Trophoblast cell (in vitro differentiated cells and primary cell): ENCODE results near the gene LMCD1.

Experiments
- DNase-seq, 2 donors: peaks; one replicate each; pipeline ENCODE4 v3.0.0-alpha.2; 2016
- H2AFZ ChIP-seq: 2 replicates; pipeline ENCODE4 v1.6.1; 2013; ENCODE audit warnings: low read length, moderate library complexity, mild to moderate bottlenecking; ENCODE audit not compliant: insufficient read depth, poor library complexity
- H2AK5ac ChIP-seq: 2 replicates; pipeline ENCODE4 v1.6.1; 2013; ENCODE audit warnings: mild to moderate bottlenecking, low read length
- H2BK120ac ChIP-seq: 2 replicates; pipeline ENCODE4 v1.6.1; 2013; ENCODE audit warnings: low read length, mild to moderate bottlenecking, moderate library complexity; ENCODE audit not compliant: insufficient read depth, poor library complexity
- H2BK12ac ChIP-seq: 2 replicates; pipeline ENCODE4 v1.6.1; 2013; ENCODE audit warnings: mild to moderate bottlenecking, low read length, moderate library complexity
- H2BK5ac ChIP-seq: 2 replicates; pipeline ENCODE4 v1.6.1; 2013; ENCODE audit warnings: low read length, low read depth, moderate library complexity, mild to moderate bottlenecking; ENCODE audit not compliant: poor library complexity
- H3K14ac ChIP-seq: 2 replicates; pipeline ENCODE4 v1.6.1; 2013; ENCODE audit warnings: mild to moderate bottlenecking, low read length
- H3K18ac ChIP-seq: 2 replicates; pipeline ENCODE4 v1.6.1; 2013; ENCODE audit warnings: mild to moderate bottlenecking, low read length
- H3K23ac ChIP-seq: 2 replicates; pipeline ENCODE4 v1.6.1; 2013; ENCODE audit warnings: low read length
- H3K27ac ChIP-seq: 2 replicates; pipeline ENCODE4 v1.5.1; 2013; ENCODE audit warnings: low read depth, mild to moderate bottlenecking, inconsistent platforms, low read length, moderate library complexity
- H3K27me3 ChIP-seq: 2 replicates; pipeline ENCODE4 v1.6.1; 2013; ENCODE audit warnings: inconsistent platforms, mild to moderate bottlenecking, low read length, moderate library complexity; ENCODE audit not compliant: insufficient read depth
- H3K36me3 ChIP-seq, 2 experiments: 1 replicate in 1 of 2; 2 replicates in 1 of 2; pipeline ENCODE4 v1.6.1; 2013; ENCODE audit warnings: low read length in 2 of 2, mild to moderate bottlenecking in 2 of 2, moderate library complexity in 1 of 2; ENCODE audit not compliant: insufficient read depth in 2 of 2, control insufficient read depth in 1 of 2
- H3K4ac ChIP-seq: 2 replicates; pipeline ENCODE4 v1.6.1; 2013; ENCODE audit warnings: low read depth, mild to moderate bottlenecking, low read length, moderate library complexity
- H3K4me1 ChIP-seq, 2 experiments: 1 replicate in 1 of 2; 2 replicates in 1 of 2; pipeline ENCODE4 v1.6.1; 2013; ENCODE audit warnings: low read length in 2 of 2, mild to moderate bottlenecking in 2 of 2, moderate library complexity in 1 of 2; ENCODE audit not compliant: insufficient read depth in 2 of 2, control insufficient read depth in 1 of 2
- H3K4me2 ChIP-seq: 2 replicates; pipeline ENCODE4 v1.6.1; 2013; ENCODE audit warnings: inconsistent platforms, mild to moderate bottlenecking, low read length, moderate library complexity
- H3K4me3 ChIP-seq: 2 replicates; pipeline ENCODE4 v1.5.1; 2013; ENCODE audit warnings: mild to moderate bottlenecking, low read depth, low read length, inconsistent platforms
- H3K79me1 ChIP-seq: one replicate; pipeline ENCODE4 v1.6.1; 2013; ENCODE audit warnings: low read length
- H3K79me2 ChIP-seq: 2 replicates; pipeline ENCODE4 v1.6.1; 2013; ENCODE audit warnings: low read length, mild to moderate bottlenecking; ENCODE audit not compliant: control insufficient read depth, insufficient read depth, poor library complexity
- H3K9ac ChIP-seq: 2 replicates; pipeline ENCODE4 v1.6.1; 2013; ENCODE audit warnings: mild to moderate bottlenecking, low read length
- H3K9me3 ChIP-seq: 2 replicates; pipeline ENCODE4 v1.6.1; 2013; ENCODE audit warnings: low read depth, mild to moderate bottlenecking, control low read depth, inconsistent platforms, low read length; ENCODE audit not compliant: insufficient read depth
- H4K12ac ChIP-seq: 2 replicates; pipeline ENCODE4 v1.6.1; 2013; ENCODE audit warnings: low read depth, mild to moderate bottlenecking, low read length, moderate library complexity
- H4K8ac ChIP-seq: 2 replicates; pipeline ENCODE4 v1.6.1; 2013; ENCODE audit warnings: low read depth, mild to moderate bottlenecking, low read length, moderate library complexity
- H4K91ac ChIP-seq: one replicate; pipeline ENCODE4 v1.6.1; 2013; ENCODE audit warnings: low read depth, mild to moderate bottlenecking, low read length, moderate library complexity
- WGBS: extraction: QIAGEN DNeasy Blood & Tissue Kit; methylation state at CpG from one replicate; pipeline ENCODE4 v1.1.7; 2013; ENCODE audit warnings: missing lambda C conversion rate; ENCODE audit not compliant: insufficient read length, insufficient coverage; ENCODE audit errors: extremely low coverage; 5-methylcytosine and 5-hydroxymethylcytosine counted together

Gene LMCD1

DNA sequence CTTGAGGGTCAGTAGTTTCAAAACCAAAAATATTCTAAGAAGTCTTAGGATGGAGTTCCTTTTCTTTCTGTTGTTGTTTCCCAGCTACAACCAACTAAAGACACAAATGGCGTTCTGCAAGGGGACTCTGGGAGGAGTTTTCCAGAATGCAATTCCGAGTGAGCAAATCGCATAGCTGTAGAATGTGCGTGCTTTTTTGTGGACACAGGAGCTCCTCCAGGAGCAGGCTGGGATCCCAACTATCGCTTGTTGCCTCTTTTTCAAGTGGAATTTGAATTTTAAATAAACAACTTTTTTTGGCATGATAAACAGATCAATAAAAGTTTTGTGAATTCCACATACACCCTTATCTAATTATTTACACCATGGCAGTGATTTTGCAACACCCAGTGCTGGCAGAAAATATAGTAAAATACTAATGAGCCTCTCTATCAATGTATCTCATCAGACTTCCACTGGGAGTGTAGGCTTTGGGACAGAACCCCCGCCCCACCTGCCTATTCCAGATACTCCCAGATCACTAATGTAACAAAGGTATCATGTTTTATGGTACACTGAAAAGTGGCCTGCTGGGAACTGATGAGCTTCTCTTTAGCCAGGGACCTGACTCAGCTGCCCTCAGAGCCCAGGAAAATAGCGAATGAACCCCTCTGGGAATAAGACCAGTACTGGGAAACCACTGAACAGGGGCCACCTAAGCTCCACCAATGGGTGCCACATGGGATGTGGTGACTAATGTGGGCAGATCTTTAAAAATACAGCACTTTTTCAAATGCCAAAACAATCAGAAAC is 66.4 kb downstream of the LMCD1 start:
- H4K12ac ChIP-seq = no peak overlapping the region
- no peak overlapping the region for H4K8ac ChIP-seq
- H3K4ac ChIP-seq = no peak overlapping the region
- H2AFZ ChIP-seq = no peak overlapping the region
- no peaks in the 10 kb centered on the region for H3K4me1 ChIP-seq
- no peak overlapping the region for H2BK120ac ChIP-seq
- no peak overlapping the region for H3K23ac ChIP-seq
- H2BK5ac ChIP-seq = no peak overlapping the region
- no peak overlapping the region for H3K18ac ChIP-seq
- H3K79me2 ChIP-seq = no peaks in the 10 kb centered on the region
- no peak overlapping the region for H3K4me2 ChIP-seq
- H3K27ac ChIP-seq = no peak overlapping the region
- H3K9me3 ChIP-seq = peaks cover 3% of the 10 kb centered on the region
- no CpG with 5 or more reads among the region's 7 CpGs for WGBS
- H3K36me3 ChIP-seq = peaks cover 30 to 52% of the 10 kb centered on the region in 2 experiments
- no peaks in the 10 kb centered on the region for H3K27me3 ChIP-seq
- no peak overlapping the region for H3K9ac ChIP-seq
- no peak overlapping the region for H4K91ac ChIP-seq
- no peak overlapping the region for H2BK12ac ChIP-seq
- no peak overlapping the region for H2AK5ac ChIP-seq
- H3K79me1 ChIP-seq = no peaks in the 10 kb centered on the region
- H3K14ac ChIP-seq = no peak overlapping the region
- H3K4me3 ChIP-seq = no peak overlapping the region
- DNase-seq = no peak

GRCh38 chr3:8571256-8571655 is 69.6 kb downstream of the LMCD1 start:
- no peaks in the 10 kb centered on the region for H3K27me3 ChIP-seq
- peaks cover 23 to 48% of the 10 kb centered on the region in 2 experiments for H3K36me3 ChIP-seq
- H4K8ac ChIP-seq = no peak overlapping the region
- DNase-seq = no peak
- no peak overlapping the region for H3K18ac ChIP-seq
- H3K9ac ChIP-seq = no peak overlapping the region
- H4K91ac ChIP-seq = no peak overlapping the region
- no CpG with 5 or more reads among the region's 3 CpGs for WGBS
- H3K9me3 ChIP-seq = peaks cover 3% of the 10 kb centered on the region
- H2AK5ac ChIP-seq = no peak overlapping the region
- no peak overlapping the region for H3K27ac ChIP-seq
- no peak overlapping the region for H2BK5ac ChIP-seq
- no peaks in the 10 kb centered on the region for H3K79me2 ChIP-seq
- no peak overlapping the region for H2AFZ ChIP-seq
- no peak overlapping the region for H3K23ac ChIP-seq
- no peak overlapping the region for H3K14ac ChIP-seq
- H2BK12ac ChIP-seq = no peak overlapping the region
- no peaks in the 10 kb centered on the region for H3K4me1 ChIP-seq
- H3K79me1 ChIP-seq = no peaks in the 10 kb centered on the region
- H3K4me2 ChIP-seq = no peak overlapping the region
- H4K12ac ChIP-seq = no peak overlapping the region
- no peak overlapping the region for H3K4me3 ChIP-seq
- H2BK120ac ChIP-seq = no peak overlapping the region
- H3K4ac ChIP-seq = no peak overlapping the region

DNA sequence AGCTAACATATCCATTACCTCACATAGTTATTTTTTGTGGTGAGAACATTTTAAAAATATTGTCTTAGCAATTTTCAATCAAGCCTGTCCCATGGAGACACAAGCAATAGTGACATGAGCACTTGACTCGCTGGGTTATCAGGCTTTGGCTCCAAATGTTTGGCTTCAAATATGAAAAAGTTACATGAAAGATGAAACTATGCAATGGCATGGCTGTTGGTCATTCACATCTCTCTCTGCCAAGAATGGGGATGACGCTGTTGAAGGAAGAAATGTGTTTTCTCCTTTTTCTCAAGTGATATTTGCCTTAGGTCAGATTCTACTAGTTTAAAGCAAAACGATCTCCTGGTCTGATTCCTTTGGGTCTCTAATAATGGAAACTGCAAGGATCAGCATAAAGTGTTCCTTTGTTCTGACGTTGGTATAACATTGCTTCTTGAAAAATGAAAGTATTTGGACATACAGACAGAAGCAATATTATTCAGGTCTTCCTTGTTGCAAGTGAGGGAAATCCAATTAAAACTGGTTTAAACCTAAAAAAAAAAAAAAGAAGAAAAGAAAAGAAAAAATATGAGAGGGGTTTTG is 71.8 kb downstream of the LMCD1 start:
- Histone ChIP-seq H3K23ac (no peak overlapping the region), H3K36me3 (peaks cover 15 to 37% of the 10 kb centered on the region in 2 experiments), H2BK120ac (no peak overlapping the region), H2AFZ (no peak overlapping the region), H3K4me3 (no peak overlapping the region), H2AK5ac (no peak overlapping the region), H3K79me2 (no peaks in the 10 kb centered on the region), H3K4ac (no peak overlapping the region), H3K9me3 (no peaks in the 10 kb centered on the region), H3K4me2 (no peak overlapping the region), H3K79me1 (no peaks in the 10 kb centered on the region), H4K8ac (no peak overlapping the region), H2BK5ac (no peak overlapping the region), H2BK12ac (no peak overlapping the region), H3K18ac (no peak overlapping the region), H4K12ac (no peak overlapping the region), H3K4me1 (no peaks in the 10 kb centered on the region), H3K9ac (no peak overlapping the region), H4K91ac (no peak overlapping the region), H3K27ac (no peak overlapping the region), H3K14ac (no peak overlapping the region), H3K27me3 (no peaks in the 10 kb centered on the region)
- no peak for DNase-seq
- no CpG with 5 or more reads among the region's 4 CpGs for WGBS

GRCh38 chr3:8574040-8574669 is 72.5 kb downstream of the LMCD1 start:
- Histone ChIP-seq H2AFZ (no peak overlapping the region), H3K4me1 (no peaks in the 10 kb centered on the region), H3K9me3 (no peaks in the 10 kb centered on the region), H2BK5ac (no peak overlapping the region), H3K9ac (no peak overlapping the region), H3K4me3 (no peak overlapping the region), H3K4me2 (no peak overlapping the region), H4K91ac (no peak overlapping the region), H4K12ac (no peak overlapping the region), H3K79me2 (no peaks in the 10 kb centered on the region), H3K36me3 (peaks cover 15 to 32% of the 10 kb centered on the region in 2 experiments), H3K27ac (no peak overlapping the region), H3K14ac (no peak overlapping the region), H3K79me1 (no peaks in the 10 kb centered on the region), H3K23ac (no peak overlapping the region), H3K27me3 (no peaks in the 10 kb centered on the region), H2BK12ac (no peak overlapping the region), H2AK5ac (no peak overlapping the region), H3K4ac (no peak overlapping the region), H2BK120ac (no peak overlapping the region), H4K8ac (no peak overlapping the region), H3K18ac (no peak overlapping the region)
- no CpG with 5 or more reads among the region's 2 CpGs for WGBS
- no peak for DNase-seq
